GM23338 (cell line): Measurements from ENCODE around the gene SAFB. TPM values are rescaled to one million over a fixed set of nuclear protein-coding genes. Genes with fewer than 3 reads are reported as not detected.

Source experiments
- ATAC-seq: fragments of 200-7000 bp; cut with Tn5 transposase; 3 replicates; pipeline ENCODE4 v1.9.1; 2020
- DNase-seq: peaks from one replicate; pipeline ENCODE4 v3.0.0-alpha.2; 2015; ENCODE audit warnings: low spot score
- H2AFZ ChIP-seq: fragments of 200-600 bp; sonication (generic); 2 replicates; pipeline ENCODE4 v1.8.0; 2016; ENCODE audit warnings: antibody characterized with exemption, mild to moderate bottlenecking, moderate library complexity
- H3F3A ChIP-seq: fragments of 200-600 bp; sonication (generic); replicated peaks from 2 replicates; pipeline ENCODE4 v1.8.0; 2017; ENCODE audit warnings: antibody characterized with exemption, mixed run types, low read depth
- H3K27ac ChIP-seq: fragments of 200-600 bp; sonication (generic); 2 replicates; pipeline ENCODE4 v1.6.1; 2016; ENCODE audit warnings: low read depth
- H3K27me3 ChIP-seq: fragments of 200-600 bp; sonication (generic); 2 replicates; pipeline ENCODE4 v1.8.0; 2016; ENCODE audit warnings: mild to moderate bottlenecking, mixed run types, moderate library complexity; ENCODE audit not compliant: insufficient read depth
- H3K36me3 ChIP-seq: fragments of 200-600 bp; sonication (generic); 2 replicates; pipeline ENCODE4 v1.8.0; 2016; ENCODE audit warnings: mild to moderate bottlenecking; ENCODE audit not compliant: insufficient read depth
- H3K4me1 ChIP-seq: fragments of 200-600 bp; sonication (generic); 2 replicates; pipeline ENCODE4 v1.8.0; 2016; ENCODE audit warnings: mild to moderate bottlenecking, moderate library complexity; ENCODE audit not compliant: insufficient read depth
- H3K4me2 ChIP-seq: fragments of 200-600 bp; sonication (generic); 2 replicates; pipeline ENCODE4 v1.7.1; 2017; ENCODE audit warnings: mixed run types
- H3K4me3 ChIP-seq: fragments of 200-600 bp; sonication (generic); 2 replicates; pipeline ENCODE4 v1.6.1; 2016; ENCODE audit warnings: mixed run types
- H3K79me2 ChIP-seq: fragments of 200-600 bp; sonication (generic); replicated peaks from 2 replicates; pipeline ENCODE4 v1.8.0; 2017; ENCODE audit warnings: mild to moderate bottlenecking; ENCODE audit not compliant: insufficient read depth
- H3K9me2 ChIP-seq: fragments of 200-600 bp; sonication (generic); 2 replicates; pipeline ENCODE4 v1.8.0; 2017; ENCODE audit not compliant: insufficient read depth
- H4K20me1 ChIP-seq: fragments of 200-600 bp; sonication (generic); replicated peaks from 2 replicates; pipeline ENCODE4 v1.8.0; 2017; ENCODE audit warnings: mild to moderate bottlenecking; ENCODE audit not compliant: insufficient read depth
- H3K27ac Mint-ChIP-seq: 2 replicates; pipeline ENCODE4 v1.8.0; 2020; ENCODE audit warnings: inconsistent platforms, mild to moderate bottlenecking, moderate library complexity, mixed read lengths
- H3K27me3 Mint-ChIP-seq: 3 replicates; pipeline ENCODE4 v1.8.0; 2022; ENCODE audit warnings: low read depth, mild to moderate bottlenecking, moderate library complexity, mixed read lengths, inconsistent platforms; ENCODE audit not compliant: insufficient read depth, poor library complexity
- H3K36me3 Mint-ChIP-seq: 3 replicates; pipeline ENCODE4 v1.8.0; 2021; ENCODE audit warnings: low read depth, mild to moderate bottlenecking, inconsistent platforms, moderate library complexity, mixed read lengths
- H3K4me1 Mint-ChIP-seq: 3 replicates; pipeline ENCODE4 v1.8.0; 2020; ENCODE audit warnings: mild to moderate bottlenecking, inconsistent platforms, mixed read lengths
- H3K4me3 Mint-ChIP-seq: 3 replicates; pipeline ENCODE4 v1.8.0; 2021; ENCODE audit warnings: moderate library complexity, mild to moderate bottlenecking, inconsistent platforms, mixed read lengths
- H3K9me3 Mint-ChIP-seq: 3 replicates; pipeline ENCODE4 v1.8.0; 2020; ENCODE audit warnings: moderate library complexity, mild to moderate bottlenecking, inconsistent platforms, mixed read lengths
- CREB1 ChIP-seq: fragments of 250-450 bp; sonication (Bioruptor Pico); IDR thresholded peaks from 2 replicates; pipeline ENCODE4 v1.5.0; 2020; ENCODE audit warnings: low read depth, mild to moderate bottlenecking, moderate library complexity
- EZH2 ChIP-seq: fragments of 200-600 bp; sonication (generic); IDR thresholded peaks from one replicate; pipeline ENCODE4 v1.8.0; 2017; ENCODE audit warnings: antibody characterized with exemption, mild to moderate bottlenecking, low read depth; ENCODE audit not compliant: unreplicated experiment
- EZH2phosphoT487 ChIP-seq: fragments of 200-600 bp; sonication (generic); IDR thresholded peaks from one replicate; pipeline ENCODE4 v1.8.1; 2018; ENCODE audit warnings: antibody characterized with exemption; ENCODE audit not compliant: unreplicated experiment
- JUNB ChIP-seq: IDR thresholded peaks from one replicate; pipeline ENCODE4 v1.6.1; 2016; ENCODE audit warnings: antibody characterized with exemption; ENCODE audit not compliant: unreplicated experiment
- NANOG ChIP-seq: IDR thresholded peaks from 2 replicates; pipeline ENCODE4 v1.6.1; 2016; ENCODE audit warnings: antibody characterized with exemption, borderline replicate concordance
- POLR2AphosphoS5 ChIP-seq: IDR thresholded peaks from 2 replicates; pipeline ENCODE4 v1.6.1; 2016; ENCODE audit warnings: antibody characterized with exemption, low read depth
- STAT1 ChIP-seq: IDR thresholded peaks from one replicate; pipeline ENCODE4 v1.6.1; 2016; ENCODE audit warnings: antibody characterized with exemption; ENCODE audit not compliant: unreplicated experiment
- ZNF114 ChIP-seq: fragments of 250-450 bp; sonication (Bioruptor Pico); IDR thresholded peaks from 2 replicates; pipeline ENCODE4 v1.5.0; 2020; ENCODE audit warnings: mild to moderate bottlenecking, moderate library complexity
- polyA plus RNA-seq: library from polyadenylated mRNA; unstranded; fragments of >200 nt; fragmentation: Nextera tagmentation; extraction: Ambion mirVana; gene quantifications from 2 replicates; pipeline ENCODE4 v1.2.1, GENCODE V29; 2016
- total RNA-seq: library from RNA; depleted of rRNA; stranded (reverse); fragments of >200 nt; shearing (Covaris generic); gene quantifications from 2 replicates; pipeline ENCODE4 v1.2.3, GENCODE V29; 2014
- TF ChIP-seq, protein P1 (sequence below): IDR thresholded peaks from one replicate; pipeline ENCODE4 v1.6.1; 2018; ENCODE audit warnings: antibody characterized with exemption; ENCODE audit not compliant: unreplicated experiment
- TF ChIP-seq, protein P2 (sequence below), 2 experiments: fragments of 200-600 bp in 1 of 2; sonication (generic) in 1 of 2; conservative IDR thresholded peaks; 2 replicates each; pipeline versions ENCODE4 v1.5.1 to v1.6.1; 2016 to 2017; ENCODE audit warnings: antibody characterized with exemption in 2 of 2, low read depth in 2 of 2, mild to moderate bottlenecking in 2 of 2, moderate library complexity in 1 of 2
- TF ChIP-seq, protein P3 (sequence below): IDR thresholded peaks from 2 replicates; pipeline ENCODE4 v1.6.1; 2016; ENCODE audit warnings: antibody characterized with exemption

The SAFB gene
- total and polyA plus RNA-seq, 2 experiments from 2014 or later = 85.2 to 109 TPM

DNA sequence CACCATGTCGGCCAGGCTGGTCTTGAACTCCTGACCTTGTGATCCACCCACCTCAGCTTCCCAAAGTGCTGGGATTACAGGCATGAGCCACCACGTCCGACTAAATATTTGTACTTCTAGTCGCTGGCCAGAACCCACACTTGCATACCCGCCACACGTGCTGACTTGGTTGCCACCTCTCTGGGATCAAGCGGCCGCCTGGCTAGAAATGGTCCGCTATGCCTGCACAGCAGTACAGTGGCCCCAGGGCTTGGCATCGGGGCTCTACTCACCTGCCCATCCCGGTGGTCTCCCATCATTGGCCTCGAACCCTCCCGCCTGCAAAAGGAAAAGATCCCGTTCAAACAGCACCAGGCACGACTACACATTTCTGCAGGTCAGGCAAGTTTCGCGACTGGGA is 31.4 kb upstream of the SAFB start (continued):
- TF ChIP-seq, protein P1, sequence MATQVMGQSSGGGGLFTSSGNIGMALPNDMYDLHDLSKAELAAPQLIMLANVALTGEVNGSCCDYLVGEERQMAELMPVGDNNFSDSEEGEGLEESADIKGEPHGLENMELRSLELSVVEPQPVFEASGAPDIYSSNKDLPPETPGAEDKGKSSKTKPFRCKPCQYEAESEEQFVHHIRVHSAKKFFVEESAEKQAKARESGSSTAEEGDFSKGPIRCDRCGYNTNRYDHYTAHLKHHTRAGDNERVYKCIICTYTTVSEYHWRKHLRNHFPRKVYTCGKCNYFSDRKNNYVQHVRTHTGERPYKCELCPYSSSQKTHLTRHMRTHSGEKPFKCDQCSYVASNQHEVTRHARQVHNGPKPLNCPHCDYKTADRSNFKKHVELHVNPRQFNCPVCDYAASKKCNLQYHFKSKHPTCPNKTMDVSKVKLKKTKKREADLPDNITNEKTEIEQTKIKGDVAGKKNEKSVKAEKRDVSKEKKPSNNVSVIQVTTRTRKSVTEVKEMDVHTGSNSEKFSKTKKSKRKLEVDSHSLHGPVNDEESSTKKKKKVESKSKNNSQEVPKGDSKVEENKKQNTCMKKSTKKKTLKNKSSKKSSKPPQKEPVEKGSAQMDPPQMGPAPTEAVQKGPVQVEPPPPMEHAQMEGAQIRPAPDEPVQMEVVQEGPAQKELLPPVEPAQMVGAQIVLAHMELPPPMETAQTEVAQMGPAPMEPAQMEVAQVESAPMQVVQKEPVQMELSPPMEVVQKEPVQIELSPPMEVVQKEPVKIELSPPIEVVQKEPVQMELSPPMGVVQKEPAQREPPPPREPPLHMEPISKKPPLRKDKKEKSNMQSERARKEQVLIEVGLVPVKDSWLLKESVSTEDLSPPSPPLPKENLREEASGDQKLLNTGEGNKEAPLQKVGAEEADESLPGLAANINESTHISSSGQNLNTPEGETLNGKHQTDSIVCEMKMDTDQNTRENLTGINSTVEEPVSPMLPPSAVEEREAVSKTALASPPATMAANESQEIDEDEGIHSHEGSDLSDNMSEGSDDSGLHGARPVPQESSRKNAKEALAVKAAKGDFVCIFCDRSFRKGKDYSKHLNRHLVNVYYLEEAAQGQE = no peak
- TF ChIP-seq, protein P2, sequence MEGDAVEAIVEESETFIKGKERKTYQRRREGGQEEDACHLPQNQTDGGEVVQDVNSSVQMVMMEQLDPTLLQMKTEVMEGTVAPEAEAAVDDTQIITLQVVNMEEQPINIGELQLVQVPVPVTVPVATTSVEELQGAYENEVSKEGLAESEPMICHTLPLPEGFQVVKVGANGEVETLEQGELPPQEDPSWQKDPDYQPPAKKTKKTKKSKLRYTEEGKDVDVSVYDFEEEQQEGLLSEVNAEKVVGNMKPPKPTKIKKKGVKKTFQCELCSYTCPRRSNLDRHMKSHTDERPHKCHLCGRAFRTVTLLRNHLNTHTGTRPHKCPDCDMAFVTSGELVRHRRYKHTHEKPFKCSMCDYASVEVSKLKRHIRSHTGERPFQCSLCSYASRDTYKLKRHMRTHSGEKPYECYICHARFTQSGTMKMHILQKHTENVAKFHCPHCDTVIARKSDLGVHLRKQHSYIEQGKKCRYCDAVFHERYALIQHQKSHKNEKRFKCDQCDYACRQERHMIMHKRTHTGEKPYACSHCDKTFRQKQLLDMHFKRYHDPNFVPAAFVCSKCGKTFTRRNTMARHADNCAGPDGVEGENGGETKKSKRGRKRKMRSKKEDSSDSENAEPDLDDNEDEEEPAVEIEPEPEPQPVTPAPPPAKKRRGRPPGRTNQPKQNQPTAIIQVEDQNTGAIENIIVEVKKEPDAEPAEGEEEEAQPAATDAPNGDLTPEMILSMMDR (conservative IDR thresholded peaks at IDR 0.05; ENCODE audit: low read depth in 2 of 2) = no peak
- no peak for TF ChIP-seq EZH2phosphoT487
- no peak for TF ChIP-seq NANOG
- TF ChIP-seq JUNB = no peak
- TF ChIP-seq POLR2AphosphoS5 = no peak
- TF ChIP-seq EZH2 = no peak
- TF ChIP-seq, protein P3, sequence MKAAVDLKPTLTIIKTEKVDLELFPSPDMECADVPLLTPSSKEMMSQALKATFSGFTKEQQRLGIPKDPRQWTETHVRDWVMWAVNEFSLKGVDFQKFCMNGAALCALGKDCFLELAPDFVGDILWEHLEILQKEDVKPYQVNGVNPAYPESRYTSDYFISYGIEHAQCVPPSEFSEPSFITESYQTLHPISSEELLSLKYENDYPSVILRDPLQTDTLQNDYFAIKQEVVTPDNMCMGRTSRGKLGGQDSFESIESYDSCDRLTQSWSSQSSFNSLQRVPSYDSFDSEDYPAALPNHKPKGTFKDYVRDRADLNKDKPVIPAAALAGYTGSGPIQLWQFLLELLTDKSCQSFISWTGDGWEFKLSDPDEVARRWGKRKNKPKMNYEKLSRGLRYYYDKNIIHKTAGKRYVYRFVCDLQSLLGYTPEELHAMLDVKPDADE = no peak
- TF ChIP-seq STAT1 = no peak

DNA sequence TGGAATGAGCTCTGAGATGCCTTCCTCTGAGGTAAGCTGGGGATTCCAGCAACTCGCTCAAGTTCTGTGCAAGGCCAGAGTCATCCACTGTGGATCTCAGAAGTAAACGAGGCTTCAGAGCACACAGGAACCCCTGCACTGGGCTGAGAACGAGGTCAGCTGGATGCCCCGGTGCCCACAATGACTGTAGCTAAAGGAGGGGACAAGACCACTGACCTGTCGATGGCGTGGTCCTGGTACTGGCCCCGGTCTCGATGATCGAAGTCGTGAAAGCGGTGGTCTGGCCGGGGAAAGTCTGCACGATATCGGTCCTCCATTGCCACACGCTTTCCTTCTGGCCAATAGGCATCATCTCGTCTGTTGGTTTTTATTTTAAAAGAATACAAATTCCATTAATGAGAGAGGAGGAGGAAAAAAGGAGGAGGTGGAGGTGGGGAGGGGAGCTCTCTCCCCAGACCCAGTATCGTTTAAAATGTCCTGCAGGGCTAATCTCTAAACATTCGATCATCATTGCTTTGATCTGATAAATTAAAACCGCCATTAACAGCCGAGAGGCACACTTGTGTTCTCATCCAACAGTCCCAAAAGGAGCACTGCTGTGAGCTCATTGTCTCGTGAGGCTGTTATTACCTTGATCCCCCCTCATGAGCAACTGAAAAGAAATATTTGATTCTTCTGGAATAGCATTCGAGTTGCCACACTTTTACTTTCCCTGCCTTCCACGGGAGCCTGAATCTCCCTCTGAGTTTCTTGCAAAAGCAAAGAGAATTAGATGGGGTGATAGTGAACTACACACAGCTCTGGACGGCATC is 30.1 kb upstream of the SAFB start:
- H4K20me1 ChIP-seq = peaks cover 10% of the 10 kb centered on the region; the same call in 1 of the 2 replicates
- H3K36me3 ChIP-seq = peaks cover 23% of the 10 kb centered on the region
- H3K27me3 Mint-ChIP-seq = peaks cover 8% of the 10 kb centered on the region
- TF ChIP-seq ZNF114 (no peak), EZH2phosphoT487 (no peak), STAT1 (no peak), JUNB (no peak), CREB1 (no peak), NANOG (no peak)
- TF ChIP-seq, protein P1 = no peak
- TF ChIP-seq, protein P3 = no peak

More for the DNA sequence above, 30.1 kb upstream of the SAFB start:
- Histone ChIP-seq H3K27me3 (no peaks in the 10 kb centered on the region), H3K9me2 (no peaks in the 10 kb centered on the region), H3K4me1 (no peaks in the 10 kb centered on the region), H3F3A (0 out of 2 replicates have a peak, but pooled peaks cover 2% of the 10 kb centered on the region), H2AFZ (no peak overlapping the region), H3K4me3 (no peak overlapping the region), H3K79me2 (peaks cover 3% of the 10 kb centered on the region; the same call in 1 of the 2 replicates), H3K4me2 (no peak overlapping the region), H3K27ac (no peak overlapping the region)
- no peaks in the 10 kb centered on the region; the same call in 2 of the 3 replicates for H3K9me3 Mint-ChIP-seq
- H3K4me3 Mint-ChIP-seq = no peak overlapping the region
- DNase-seq (no peak), ATAC-seq (no peak)
- H3K36me3 Mint-ChIP-seq = peaks cover 82% of the 10 kb centered on the region
- H3K27ac Mint-ChIP-seq = no peak overlapping the region
- H3K4me1 Mint-ChIP-seq = peaks cover 12% of the 10 kb centered on the region
